Measurements from ENCODE around the gene EZR. TPM values are rescaled to one million over a fixed set of nuclear protein-coding genes. Genes with fewer than 3 reads are reported as not detected.

EZR gene
- total RNA-seq, 2 experiments from 2014 or later = 268 to 415 TPM

GRCh38 chr6:158764926-158765325, 54.2 kb downstream of the EZR start:
- Histone ChIP-seq H3K27ac (ENCODE audit: low read depth, low read length, poor library complexity, severe bottlenecking) (no peak overlapping the region), H3K79me2 (ENCODE audit: insufficient read depth, low read depth, low read length) (no peaks in the 10 kb centered on the region), H3K4me1 (ENCODE audit: insufficient read depth, low read length, poor library complexity, severe bottlenecking) (no peaks in the 10 kb centered on the region), H3K4me2 (ENCODE audit: low read length) (no peak overlapping the region), H3K9me2 (ENCODE audit: insufficient read depth, low read length) (no peaks in the 10 kb centered on the region), H3K36me3 (ENCODE audit: insufficient read depth, low read length) (peaks cover 60% of the 10 kb centered on the region), H3K9me3 (ENCODE audit: low read length) (no peaks in the 10 kb centered on the region), H2AFZ (ENCODE audit: low read length) (no peak overlapping the region), H4K20me1 (ENCODE audit: insufficient read depth, low read length) (no peaks in the 10 kb centered on the region), H3K4me3 (ENCODE audit: low read depth, low read length, poor library complexity, severe bottlenecking) (no peak overlapping the region)
- TF ChIP-seq CTCF (conservative IDR thresholded peaks at IDR 0.05; ENCODE audit: low read length) (no peak), EZH2phosphoT487 (IDR thresholded peaks at IDR 0.05; ENCODE audit: borderline replicate concordance, low read depth, low read length) (no peak)
- no TSS peak for BruUV-seq (replicated peaks)
- intact Hi-C loops (cut with micrococcal nuclease; ENCODE audit: unreplicated experiment) = no loop called here
- POLR2A ChIA-PET = interaction anchor here (0.6 to 2.0 kb wide), 3 partner anchors 15 to 33 kb away, joined by 3 to 8 read pairs (median 4); no protein-coding TSS in a partner anchor
- CTCF ChIA-PET (ENCODE audit: unreplicated experiment) = no interaction called here
- no peak for DNase-seq (ENCODE audit: low spot score)

- POLR2A ChIA-PET = interaction anchor here (0.6 to 2.0 kb wide), 3 partner anchors 15 to 33 kb away, joined by 3 to 8 read pairs (median 4); no protein-coding TSS in a partner anchor
Measured at GRCh38 chr6:158764183-158764849, 54.9 kb downstream of the EZR start.

More at GRCh38 chr6:158764183-158764849, 54.9 kb downstream of the EZR start:
- Histone ChIP-seq H3K36me3 (ENCODE audit: insufficient read depth, low read length) (peaks cover 54% of the 10 kb centered on the region), H3K9me2 (ENCODE audit: insufficient read depth, low read length) (no peaks in the 10 kb centered on the region), H3K79me2 (ENCODE audit: insufficient read depth, low read depth, low read length) (no peaks in the 10 kb centered on the region), H3K27ac (ENCODE audit: low read depth, low read length, poor library complexity, severe bottlenecking) (no peak overlapping the region), H4K20me1 (ENCODE audit: insufficient read depth, low read length) (no peaks in the 10 kb centered on the region), H3K4me3 (ENCODE audit: low read depth, low read length, poor library complexity, severe bottlenecking) (no peak overlapping the region), H3K9me3 (ENCODE audit: low read length) (no peaks in the 10 kb centered on the region), H3K4me1 (ENCODE audit: insufficient read depth, low read length, poor library complexity, severe bottlenecking) (no peaks in the 10 kb centered on the region), H3K4me2 (ENCODE audit: low read length) (no peak overlapping the region), H2AFZ (ENCODE audit: low read length) (no peak overlapping the region)
- CTCF ChIA-PET (ENCODE audit: unreplicated experiment) = no interaction called here
- no peak for TF ChIP-seq EZH2phosphoT487 (IDR thresholded peaks at IDR 0.05; ENCODE audit: borderline replicate concordance, low read depth, low read length)
- TF ChIP-seq CTCF (conservative IDR thresholded peaks at IDR 0.05; ENCODE audit: low read length) = no peak
- DNase-seq (ENCODE audit: low spot score) = no peak
- intact Hi-C loops (cut with micrococcal nuclease; ENCODE audit: unreplicated experiment) = no loop called here
- no TSS peak for BruUV-seq (replicated peaks)

Measured in OCI-LY7 (cell line).